A549 treated with ZK216348 at 1 μM for 4 hours (cell line): ENCODE measurements around the gene UPB1. TPM values are rescaled to one million over a fixed set of nuclear protein-coding genes. Genes with fewer than 3 reads are reported as not detected.

Experiments
- total RNA-seq: library from RNA; stranded (reverse); fragments of 200-300 nt; extraction: Qiagen RNA extraction; gene quantifications from 5 replicates; pipeline ENCODE4 v1.2.3, GENCODE V29; 2022; ENCODE audit warnings: low read depth

UPB1 gene
- 0.05 TPM in 1 of 5 replicates, not detected in the others for total RNA-seq

GRCh38 chr22:24494528-24495364, at the start of gene UPB1:
Gene UPB1 (plus strand): TSS chr22:24495332. CDS start chr22:24495404, 72 bp downstream.

GRCh38 chr22:24554313-24555164, 59.4 kb downstream of the UPB1 start, which contains the start of gene GUCD1:
Gene GUCD1 (minus strand): TSS chr22:24555138. CDS start chr22:24554991, 147 bp downstream.

GRCh38 chr22:24555165-24556039, 60.3 kb downstream of the UPB1 start, which contains the start of gene SNRPD3:
Gene SNRPD3 (plus strand): TSS chr22:24555999. CDS start chr22:24557675, 1,676 bp downstream.

Other genes starting within 250 kb of the UPB1 start
- 14.1 to 17.0 TPM (median 16.2 TPM) in 5 replicates for gene SPECC1L, start 224.5 kb upstream of the UPB1 start, total RNA-seq
- gene ADORA2A, start 67.7 kb upstream of the UPB1 start, total RNA-seq: 0.57 to 0.93 TPM (median 0.69 TPM) in 5 replicates
- gene GUCD1, start 59.8 kb downstream of the UPB1 start, total RNA-seq: 43.0 to 52.0 TPM (median 45.7 TPM) in 5 replicates
- gene SNRPD3, start 60.7 kb downstream of the UPB1 start, total RNA-seq: 137 to 294 TPM (median 146 TPM) in 5 replicates
- 5.1 to 9.9 TPM (median 8.1 TPM) in 5 replicates for gene LRRC75B, start 97.7 kb downstream of the UPB1 start, total RNA-seq
- gene GGT1, start 107.9 kb downstream of the UPB1 start, total RNA-seq: 62.1 to 120 TPM (median 102 TPM) in 5 replicates